Gastrocnemius medialis (tissue), 4 donors: Measurements from ENCODE around the gene SWT1.

ENCODE experiments used
- CTCF ChIP-seq, 5 experiments: fragments of 450-650 bp in 3 of 5; fragments of 200-600 bp in 2 of 5; sonication (generic) in 2 of 5; IDR thresholded peaks in 4 of 5; conservative IDR thresholded peaks in 1 of 5; 1 replicate in 4 of 5; 2 replicates in 1 of 5; pipeline ENCODE4 v1.5.1; 2016 to 2019; ENCODE audit warnings: antibody characterized with exemption in 5 of 5, mild to moderate bottlenecking in 3 of 5, moderate library complexity in 3 of 5
- POLR2A ChIP-seq, 2 donors: fragments of 450-650 bp; IDR thresholded peaks; one replicate each; pipeline ENCODE4 v1.6.1; 2017; ENCODE audit warnings: antibody characterized with exemption in 2 of 2, mild to moderate bottlenecking in 2 of 2, moderate library complexity in 2 of 2

GRCh38 chr1:185317034-185317885 is 160.3 kb downstream of the SWT1 start, which contains the start of gene IVNS1ABP:
- TF ChIP-seq CTCF (IDR thresholded peaks at IDR 0.05 in 4 of 5, conservative IDR thresholded peaks at IDR 0.05 in 1 of 5) (peak in 2 of 5 experiments; percentile 6 to 37), POLR2A (IDR thresholded peaks at IDR 0.05) (peak; percentile 95 to 98)
